ENCODE measurements around the gene PTPN20. TPM values are rescaled to one million over a fixed set of nuclear protein-coding genes. Genes with fewer than 3 reads are reported as not detected.

The PTPN20 gene
- total RNA-seq, 1 experiment from 2014 or later = 9.5 TPM

DNA sequence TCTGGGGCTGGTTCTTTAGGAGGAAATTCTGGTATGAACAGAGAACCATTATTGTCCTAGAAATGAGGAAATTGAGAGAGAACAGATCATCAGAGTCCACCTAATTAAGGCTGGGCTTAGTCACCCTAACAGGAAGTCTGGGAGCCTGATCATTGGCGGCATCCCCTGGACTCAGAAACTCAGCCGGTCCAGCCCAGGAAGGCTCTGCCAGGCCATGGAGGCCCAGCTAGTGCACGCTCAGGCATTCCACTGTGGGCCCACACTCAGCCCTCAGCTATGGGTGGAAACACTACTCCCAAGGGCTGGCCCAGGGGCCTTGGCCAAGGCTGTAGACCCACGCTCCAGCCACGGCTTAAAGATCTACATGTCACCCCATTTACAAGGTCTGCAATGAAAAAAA, 109.2 kb downstream of the PTPN20 start:
- intact Hi-C loops (cut with micrococcal nuclease; ENCODE audit: unreplicated experiment) (no loop called here), in situ Hi-C loops (cut with HindIII; ENCODE audit: low pct_unique_long_range_greater_than_20kb, low sequenced_read_pairs) (no loop called here)
- DNase-seq (ENCODE audit: low read depth, low spot score) = no peak
- ChIA-PET CTCF (no interaction called here), POLR2A (no interaction called here)
- Histone ChIP-seq H3K4me1 (ENCODE audit: control insufficient read depth, insufficient read depth, low read length) (no peaks in the 10 kb centered on the region), H3K36me3 (ENCODE audit: control insufficient read depth, insufficient read depth, low read length) (no peaks in the 10 kb centered on the region), H3K9me3 (ENCODE audit: control insufficient read depth, insufficient read depth, low read depth, low read length) (no peaks in the 10 kb centered on the region), H3K4me3 (ENCODE audit: low read depth in 2 of 2, low read length in 2 of 2) (no peak overlapping the region), H3K27ac (ENCODE audit: low read length) (no peak overlapping the region), H3K27me3 (ENCODE audit: control insufficient read depth, insufficient read depth, low read length) (no peaks in the 10 kb centered on the region)
- no peak for ATAC-seq
- no TSS peak for BruUV-seq (replicated peaks)
- no peak for TF ChIP-seq POLR2AphosphoS5 (IDR thresholded peaks at IDR 0.05; ENCODE audit: low read depth, low read length)
- TF ChIP-seq TCF7L2 (IDR thresholded peaks at IDR 0.05; ENCODE audit: low read depth, low read length) = no peak
- TF ChIP-seq, protein P1, sequence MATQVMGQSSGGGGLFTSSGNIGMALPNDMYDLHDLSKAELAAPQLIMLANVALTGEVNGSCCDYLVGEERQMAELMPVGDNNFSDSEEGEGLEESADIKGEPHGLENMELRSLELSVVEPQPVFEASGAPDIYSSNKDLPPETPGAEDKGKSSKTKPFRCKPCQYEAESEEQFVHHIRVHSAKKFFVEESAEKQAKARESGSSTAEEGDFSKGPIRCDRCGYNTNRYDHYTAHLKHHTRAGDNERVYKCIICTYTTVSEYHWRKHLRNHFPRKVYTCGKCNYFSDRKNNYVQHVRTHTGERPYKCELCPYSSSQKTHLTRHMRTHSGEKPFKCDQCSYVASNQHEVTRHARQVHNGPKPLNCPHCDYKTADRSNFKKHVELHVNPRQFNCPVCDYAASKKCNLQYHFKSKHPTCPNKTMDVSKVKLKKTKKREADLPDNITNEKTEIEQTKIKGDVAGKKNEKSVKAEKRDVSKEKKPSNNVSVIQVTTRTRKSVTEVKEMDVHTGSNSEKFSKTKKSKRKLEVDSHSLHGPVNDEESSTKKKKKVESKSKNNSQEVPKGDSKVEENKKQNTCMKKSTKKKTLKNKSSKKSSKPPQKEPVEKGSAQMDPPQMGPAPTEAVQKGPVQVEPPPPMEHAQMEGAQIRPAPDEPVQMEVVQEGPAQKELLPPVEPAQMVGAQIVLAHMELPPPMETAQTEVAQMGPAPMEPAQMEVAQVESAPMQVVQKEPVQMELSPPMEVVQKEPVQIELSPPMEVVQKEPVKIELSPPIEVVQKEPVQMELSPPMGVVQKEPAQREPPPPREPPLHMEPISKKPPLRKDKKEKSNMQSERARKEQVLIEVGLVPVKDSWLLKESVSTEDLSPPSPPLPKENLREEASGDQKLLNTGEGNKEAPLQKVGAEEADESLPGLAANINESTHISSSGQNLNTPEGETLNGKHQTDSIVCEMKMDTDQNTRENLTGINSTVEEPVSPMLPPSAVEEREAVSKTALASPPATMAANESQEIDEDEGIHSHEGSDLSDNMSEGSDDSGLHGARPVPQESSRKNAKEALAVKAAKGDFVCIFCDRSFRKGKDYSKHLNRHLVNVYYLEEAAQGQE (IDR thresholded peaks at IDR 0.05; ENCODE audit: insufficient read depth in 1 of 2, low read depth in 2 of 2, low read length in 1 of 2) = no peak
- TF ChIP-seq SIN3A (IDR thresholded peaks at IDR 0.05; ENCODE audit: borderline replicate concordance, insufficient read depth, low read depth, low read length) = no peak
- TF ChIP-seq, protein P2, sequence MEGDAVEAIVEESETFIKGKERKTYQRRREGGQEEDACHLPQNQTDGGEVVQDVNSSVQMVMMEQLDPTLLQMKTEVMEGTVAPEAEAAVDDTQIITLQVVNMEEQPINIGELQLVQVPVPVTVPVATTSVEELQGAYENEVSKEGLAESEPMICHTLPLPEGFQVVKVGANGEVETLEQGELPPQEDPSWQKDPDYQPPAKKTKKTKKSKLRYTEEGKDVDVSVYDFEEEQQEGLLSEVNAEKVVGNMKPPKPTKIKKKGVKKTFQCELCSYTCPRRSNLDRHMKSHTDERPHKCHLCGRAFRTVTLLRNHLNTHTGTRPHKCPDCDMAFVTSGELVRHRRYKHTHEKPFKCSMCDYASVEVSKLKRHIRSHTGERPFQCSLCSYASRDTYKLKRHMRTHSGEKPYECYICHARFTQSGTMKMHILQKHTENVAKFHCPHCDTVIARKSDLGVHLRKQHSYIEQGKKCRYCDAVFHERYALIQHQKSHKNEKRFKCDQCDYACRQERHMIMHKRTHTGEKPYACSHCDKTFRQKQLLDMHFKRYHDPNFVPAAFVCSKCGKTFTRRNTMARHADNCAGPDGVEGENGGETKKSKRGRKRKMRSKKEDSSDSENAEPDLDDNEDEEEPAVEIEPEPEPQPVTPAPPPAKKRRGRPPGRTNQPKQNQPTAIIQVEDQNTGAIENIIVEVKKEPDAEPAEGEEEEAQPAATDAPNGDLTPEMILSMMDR (IDR thresholded peaks at IDR 0.05) = no peak

DNA sequence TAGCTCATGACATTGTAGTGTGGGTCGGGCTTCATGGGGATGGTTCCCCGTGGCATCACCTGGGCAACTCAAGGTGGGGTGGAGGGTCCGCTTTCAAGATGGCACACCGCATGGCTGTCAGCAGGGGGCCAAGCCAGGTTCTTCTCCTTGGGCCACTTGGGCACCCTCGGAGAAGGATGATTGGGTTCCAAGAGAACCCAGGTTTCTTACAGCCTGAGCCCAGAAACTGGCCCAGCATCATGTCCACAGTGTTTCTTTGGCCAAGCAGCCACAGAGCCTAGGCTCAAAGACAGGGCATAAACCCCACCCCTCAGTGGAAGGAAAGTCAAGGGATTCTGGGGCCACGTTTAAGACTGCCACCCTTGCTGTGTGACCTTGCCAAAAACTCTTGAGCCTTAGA, 110.6 kb downstream of the PTPN20 start:
- Histone ChIP-seq H3K36me3 (ENCODE audit: control insufficient read depth, insufficient read depth, low read length) (no peaks in the 10 kb centered on the region), H3K27ac (ENCODE audit: low read length) (no peak overlapping the region), H3K4me1 (ENCODE audit: control insufficient read depth, insufficient read depth, low read length) (no peaks in the 10 kb centered on the region), H3K4me3 (ENCODE audit: low read depth in 2 of 2, low read length in 2 of 2) (no peak overlapping the region), H3K9me3 (ENCODE audit: control insufficient read depth, insufficient read depth, low read depth, low read length) (no peaks in the 10 kb centered on the region), H3K27me3 (ENCODE audit: control insufficient read depth, insufficient read depth, low read length) (no peaks in the 10 kb centered on the region)
- intact Hi-C loops (cut with micrococcal nuclease; ENCODE audit: unreplicated experiment) = no loop called here
- DNase-seq (ENCODE audit: low read depth, low spot score) (no peak), ATAC-seq (no peak)
- no TSS peak for BruUV-seq (replicated peaks)
- in situ Hi-C loops (cut with HindIII; ENCODE audit: low pct_unique_long_range_greater_than_20kb, low sequenced_read_pairs) = no loop called here
- CTCF ChIA-PET = interaction anchor here (1.0 kb wide), 1 partner anchor 319 kb away, joined by 3 read pairs; no protein-coding TSS in a partner anchor
- TF ChIP-seq, protein P1 (IDR thresholded peaks at IDR 0.05; ENCODE audit: insufficient read depth in 1 of 2, low read depth in 2 of 2, low read length in 1 of 2) = no peak
- TF ChIP-seq SIN3A (IDR thresholded peaks at IDR 0.05; ENCODE audit: borderline replicate concordance, insufficient read depth, low read depth, low read length) (no peak), TCF7L2 (IDR thresholded peaks at IDR 0.05; ENCODE audit: low read depth, low read length) (no peak), POLR2AphosphoS5 (IDR thresholded peaks at IDR 0.05; ENCODE audit: low read depth, low read length) (no peak)
- TF ChIP-seq, protein P2 (IDR thresholded peaks at IDR 0.05) = no peak
- POLR2A ChIA-PET = no interaction called here

All from Panc1 (cell line).